ENCODE measurements around the gene AMBRA1. TPM values are rescaled to one million over a fixed set of nuclear protein-coding genes. Genes with fewer than 3 reads are reported as not detected.
A peak's percentile ranks its signal among the peaks of the same experiment; 100 is the strongest.

The AMBRA1 gene
- total RNA-seq, 1 experiment from 2014 or later: 16.1 TPM

DNA sequence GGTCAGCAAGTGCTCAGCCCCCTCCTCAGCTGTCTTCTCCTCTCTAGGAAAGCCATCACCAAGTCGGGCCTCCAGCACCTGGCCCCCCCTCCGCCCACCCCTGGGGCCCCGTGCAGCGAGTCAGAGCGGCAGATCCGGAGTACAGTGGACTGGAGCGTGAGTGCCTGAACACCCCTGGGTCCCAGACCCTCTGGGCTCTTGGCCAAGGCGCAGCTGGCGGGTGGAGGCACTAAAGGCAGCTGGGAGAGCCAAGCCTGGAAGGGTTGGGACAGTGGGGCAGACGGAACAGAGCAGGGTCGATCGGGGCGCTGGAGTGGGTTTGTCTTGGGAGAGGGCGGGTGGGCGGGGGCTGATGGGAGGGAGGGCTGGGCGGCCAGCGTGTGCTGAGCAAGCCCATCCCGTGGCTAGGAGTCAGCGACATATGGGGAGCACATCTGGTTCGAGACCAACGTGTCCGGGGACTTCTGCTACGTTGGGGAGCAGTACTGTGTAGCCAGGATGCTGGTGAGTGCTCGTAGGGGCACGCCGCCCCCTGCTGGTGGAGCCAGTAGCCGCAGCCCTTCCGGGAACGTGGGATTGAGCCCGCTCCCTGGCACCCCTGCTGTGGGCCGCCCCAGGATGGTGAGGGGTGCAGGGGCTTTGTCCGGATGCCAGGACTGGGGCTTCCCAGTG is 226.4 kb downstream of the AMBRA1 start:
- peak; percentile 69 for DNase-seq (ENCODE audit: low read depth)

DNA sequence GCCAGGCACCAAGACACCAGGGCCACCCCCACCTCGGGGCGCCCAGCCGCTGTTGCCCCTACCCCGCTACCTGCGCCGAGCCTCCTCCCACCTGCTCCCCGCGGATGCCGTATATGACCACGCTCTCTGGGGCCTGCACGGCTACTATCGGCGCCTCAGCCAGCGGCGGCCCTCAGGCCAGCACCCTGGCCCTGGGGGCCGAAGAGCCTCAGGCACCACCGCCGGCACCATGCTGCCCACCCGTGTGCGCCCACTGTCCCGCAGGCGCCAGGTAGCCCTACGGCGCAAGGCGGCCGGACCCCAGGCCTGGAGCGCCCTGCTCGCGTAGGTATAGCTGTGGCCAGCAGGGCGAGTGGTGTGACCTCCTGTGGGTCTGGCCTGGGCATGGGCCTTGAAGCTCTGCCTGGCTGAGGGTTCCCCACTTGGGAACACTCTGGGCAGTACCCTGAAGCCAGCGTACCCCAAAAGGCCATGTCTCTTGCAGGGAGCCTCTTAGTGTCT is 227.1 kb downstream of the AMBRA1 start:
- no peak for DNase-seq (ENCODE audit: low read depth)

DNA sequence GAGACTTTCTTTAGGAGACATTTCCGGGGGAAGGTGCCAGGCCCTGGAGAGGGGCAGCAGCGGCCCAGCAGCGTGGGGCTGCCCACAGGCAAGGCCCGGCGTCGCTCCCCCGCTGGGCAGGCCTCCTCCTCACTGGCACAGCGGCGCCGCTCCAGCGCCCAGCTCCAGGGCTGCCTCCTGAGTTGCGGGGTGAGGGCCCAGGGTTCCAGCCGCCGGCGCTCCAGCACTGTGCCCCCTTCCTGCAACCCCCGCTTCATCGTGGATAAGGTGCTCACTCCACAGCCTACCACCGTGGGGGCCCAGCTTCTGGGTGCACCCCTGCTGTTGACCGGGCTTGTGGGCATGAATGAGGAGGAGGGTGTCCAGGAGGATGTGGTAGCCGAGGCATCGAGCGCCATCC is 227.6 kb downstream of the AMBRA1 start:
- DNase-seq (ENCODE audit: low read depth): no peak

- DNase-seq (ENCODE audit: low read depth): no peak
Observed at GRCh38 chr11:46364791-46365190, 229.0 kb downstream of the AMBRA1 start.

GRCh38 chr11:46364056-46364455 is 229.8 kb downstream of the AMBRA1 start:
- no peak for DNase-seq (ENCODE audit: low read depth)

- peak; percentile 77 for DNase-seq (ENCODE audit: low read depth)
Observed at GRCh38 chr11:46363455-46364005, 230.3 kb downstream of the AMBRA1 start.

DNA sequence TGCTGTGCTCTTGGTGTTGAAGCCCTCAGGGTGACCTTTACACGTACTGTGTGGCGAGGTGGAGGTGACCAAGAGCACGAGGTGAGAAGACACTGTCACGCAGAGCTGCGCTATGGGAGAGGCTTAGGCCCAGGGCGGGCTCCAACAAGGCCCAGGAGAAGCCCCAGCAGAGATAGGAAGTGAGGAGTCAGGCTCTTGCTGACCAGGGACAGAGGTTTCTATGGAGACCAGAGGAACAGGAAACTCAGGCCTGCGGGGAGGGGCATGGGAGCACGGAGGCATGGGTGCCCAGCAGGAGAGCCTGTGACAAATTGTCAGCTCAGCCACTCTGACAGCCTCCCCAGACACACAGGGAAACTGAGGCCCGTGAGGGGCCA is 230.8 kb downstream of the AMBRA1 start:
- DNase-seq (ENCODE audit: low read depth): peak; percentile 71

DNA sequence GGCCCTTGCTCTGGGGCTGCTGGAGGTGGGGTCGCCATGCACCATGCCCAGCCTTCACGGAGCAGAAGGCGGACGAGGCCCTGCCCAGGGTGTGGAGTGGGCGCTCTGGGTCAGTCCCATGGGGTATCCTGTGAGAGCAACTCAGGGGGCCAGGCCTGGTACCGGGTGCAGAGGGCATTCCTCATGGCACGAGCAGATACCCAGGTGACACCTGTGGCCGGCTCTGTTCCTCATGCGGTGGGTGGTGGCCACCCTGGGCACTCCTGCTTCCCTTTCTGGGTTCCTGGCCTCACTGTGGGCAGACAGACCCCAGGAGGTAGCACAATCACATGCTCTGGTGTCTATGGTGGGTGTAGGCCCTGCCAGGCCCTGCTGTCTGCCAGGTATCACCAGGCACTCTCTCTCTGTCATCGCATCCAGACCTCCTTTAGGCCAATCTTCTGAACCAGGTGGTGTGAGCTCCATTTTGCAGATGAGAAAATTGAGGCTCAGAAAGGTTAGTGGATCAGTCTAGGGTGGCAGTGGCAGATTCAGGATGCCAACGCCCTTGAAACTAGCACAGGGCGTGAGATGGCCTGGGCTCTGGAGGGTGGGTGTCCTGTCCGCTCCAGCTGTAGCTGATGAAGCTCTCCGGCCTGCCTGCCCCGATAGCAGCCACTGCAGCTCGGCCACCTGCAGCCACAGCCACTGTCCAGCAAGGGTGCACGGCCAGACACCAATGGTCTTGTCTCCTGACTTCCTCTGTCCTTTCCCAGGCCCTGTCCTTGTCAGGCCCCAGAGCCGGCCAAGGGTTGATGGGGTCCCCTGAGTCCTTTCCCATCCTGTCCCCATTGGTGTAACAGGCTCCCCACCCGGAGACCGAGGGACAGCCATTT is 231.4 kb downstream of the AMBRA1 start:
- DNase-seq (ENCODE audit: low read depth): no peak

- no peak for DNase-seq (ENCODE audit: low read depth)
Observed at GRCh38 chr11:46361283-46362155, 232.3 kb downstream of the AMBRA1 start.

DNA sequence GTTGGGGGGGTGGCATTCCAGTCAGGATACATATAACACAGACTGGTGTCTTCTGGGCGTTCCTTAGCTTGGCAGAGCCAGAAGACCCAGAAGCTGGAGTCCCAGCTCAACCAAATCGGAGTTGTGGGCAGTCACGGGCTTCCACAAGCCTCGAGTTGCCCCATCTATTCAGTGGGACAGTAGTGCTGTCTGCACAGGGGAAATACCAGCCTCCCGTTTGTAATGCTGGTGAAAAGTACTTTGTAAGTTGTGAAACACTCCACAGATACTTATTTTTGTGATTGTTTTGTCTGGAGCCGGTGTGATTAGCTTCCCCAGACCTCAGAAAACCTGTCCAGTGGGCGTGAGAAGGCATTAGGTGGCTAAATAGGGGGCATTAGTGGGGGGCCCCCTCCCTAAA is 232.9 kb downstream of the AMBRA1 start:
- DNase-seq (ENCODE audit: low read depth): no peak

GRCh38 chr11:46359953-46360352 is 233.9 kb downstream of the AMBRA1 start:
- DNase-seq (ENCODE audit: low read depth): no peak

DNA sequence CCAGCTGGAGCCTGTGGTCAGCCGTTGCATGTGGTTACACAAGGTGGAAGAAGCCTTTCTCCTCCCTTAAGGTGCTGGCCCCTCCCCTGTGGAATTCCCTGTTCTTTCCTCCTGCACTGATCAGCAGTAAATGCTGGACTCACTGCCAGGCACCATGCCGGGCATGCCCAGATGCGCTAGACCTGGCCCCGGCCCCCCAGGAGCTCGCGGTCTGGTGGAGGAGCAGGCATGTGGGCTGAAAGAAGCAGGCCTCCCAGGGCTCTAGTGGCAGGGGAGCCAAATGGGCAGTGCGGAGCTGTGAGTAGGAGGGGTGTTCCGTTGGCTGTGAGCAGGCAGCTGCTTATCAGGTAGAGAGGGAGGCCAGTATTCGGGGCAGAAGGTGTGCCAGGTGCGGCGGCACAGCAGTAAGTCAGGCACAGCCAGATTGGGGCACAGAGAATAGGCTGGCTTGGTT is 236.3 kb downstream of the AMBRA1 start:
- DNase-seq (ENCODE audit: low read depth): no peak

DNA sequence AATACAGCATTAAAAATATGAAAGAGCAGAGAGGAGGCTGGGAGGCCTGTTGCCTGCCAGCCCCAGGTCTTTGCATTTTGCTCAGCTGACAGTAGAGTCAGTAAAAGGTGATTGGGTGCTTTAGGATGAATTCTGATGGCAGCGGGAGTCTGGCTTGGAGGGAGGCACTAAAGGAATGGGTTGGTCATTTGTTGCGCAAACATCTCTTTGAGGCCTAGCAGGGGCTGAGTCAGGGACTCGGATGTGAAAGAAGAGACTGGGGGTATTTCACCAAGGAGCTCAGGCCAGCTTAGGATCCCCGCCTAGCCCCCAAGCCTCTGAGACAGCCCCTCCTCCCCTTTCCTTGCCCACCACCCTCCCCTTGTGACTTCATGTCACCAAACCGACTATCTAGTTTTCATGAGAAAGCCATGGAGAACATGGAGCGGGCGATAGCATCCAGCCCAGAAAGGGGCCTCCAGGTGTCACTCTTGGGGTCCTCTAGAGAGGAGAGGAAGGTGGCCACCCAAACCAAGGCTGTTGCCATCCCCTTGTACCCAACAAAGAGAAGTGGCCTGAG is 236.8 kb downstream of the AMBRA1 start:
- no peak for DNase-seq (ENCODE audit: low read depth)

- DNase-seq (ENCODE audit: low read depth): no peak
Observed at GRCh38 chr11:46353698-46354097, 240.1 kb downstream of the AMBRA1 start.

DNA sequence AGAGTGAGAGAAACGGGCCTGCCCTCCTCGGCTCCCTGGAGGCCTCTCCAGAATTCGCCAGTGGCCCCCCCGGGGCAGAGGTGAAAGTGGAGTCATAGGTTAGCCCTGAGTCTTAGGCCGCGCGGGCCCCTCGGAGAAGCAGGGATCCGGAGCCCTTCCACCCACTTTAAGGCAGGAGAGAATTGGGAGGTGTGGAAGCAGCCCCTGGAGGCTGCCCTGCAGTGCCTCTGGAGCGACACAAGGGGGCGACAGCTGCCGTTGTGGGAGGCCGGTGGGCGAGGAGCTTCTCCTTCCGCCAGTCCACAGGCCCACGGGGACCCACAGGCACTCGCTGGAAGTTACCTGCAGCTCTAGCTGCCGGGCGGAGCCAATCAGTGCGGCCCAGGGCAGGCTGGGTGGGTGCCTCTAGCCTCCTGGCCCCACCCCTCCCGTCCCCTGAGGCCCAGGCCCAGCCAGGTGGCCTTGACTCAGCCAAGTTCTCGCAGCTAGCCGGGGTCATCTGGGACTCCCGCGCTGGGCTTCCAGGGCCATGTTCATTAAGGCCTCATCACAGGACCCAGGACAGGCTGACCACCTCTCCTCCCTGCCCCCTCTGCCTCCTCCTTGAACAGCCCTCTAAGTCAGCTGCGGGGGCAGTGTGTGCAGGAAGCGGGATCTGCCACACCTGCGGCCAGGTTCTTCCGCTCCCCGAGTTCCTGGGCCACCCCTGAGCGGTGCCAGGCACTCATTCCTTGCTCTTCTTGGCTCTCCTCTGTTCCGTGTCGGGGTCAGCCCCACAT is 241.6 kb downstream of the AMBRA1 start:
- peak; percentile 47 for DNase-seq (ENCODE audit: low read depth)

- DNase-seq (ENCODE audit: low read depth): no peak
Observed at GRCh38 chr11:46351606-46352005, 242.2 kb downstream of the AMBRA1 start.

GRCh38 chr11:46351148-46351547 is 242.7 kb downstream of the AMBRA1 start:
- DNase-seq (ENCODE audit: low read depth): no peak

GRCh38 chr11:46350695-46351094 is 243.1 kb downstream of the AMBRA1 start:
- no peak for DNase-seq (ENCODE audit: low read depth)

GRCh38 chr11:46348566-46349401 is 245.0 kb downstream of the AMBRA1 start:
- no peak for DNase-seq (ENCODE audit: low read depth)
